Ureter (tissue), 1 donor: ENCODE data around the gene RHOB. TPM values are rescaled to one million over a fixed set of nuclear protein-coding genes. Genes with fewer than 3 reads are reported as not detected.

Experiments
- DNase-seq: peaks from one replicate; pipeline ENCODE4 v3.0.0-alpha.2; 2020; ENCODE audit warnings: low spot score
- total RNA-seq: library from RNA; stranded (reverse); gene quantifications from one replicate; pipeline ENCODE4 v1.2.4, GENCODE V29; 2023
- donor health status: DM: yes; HTN: yes; CAD: no.

Gene RHOB
- 304 TPM for total RNA-seq

DNA sequence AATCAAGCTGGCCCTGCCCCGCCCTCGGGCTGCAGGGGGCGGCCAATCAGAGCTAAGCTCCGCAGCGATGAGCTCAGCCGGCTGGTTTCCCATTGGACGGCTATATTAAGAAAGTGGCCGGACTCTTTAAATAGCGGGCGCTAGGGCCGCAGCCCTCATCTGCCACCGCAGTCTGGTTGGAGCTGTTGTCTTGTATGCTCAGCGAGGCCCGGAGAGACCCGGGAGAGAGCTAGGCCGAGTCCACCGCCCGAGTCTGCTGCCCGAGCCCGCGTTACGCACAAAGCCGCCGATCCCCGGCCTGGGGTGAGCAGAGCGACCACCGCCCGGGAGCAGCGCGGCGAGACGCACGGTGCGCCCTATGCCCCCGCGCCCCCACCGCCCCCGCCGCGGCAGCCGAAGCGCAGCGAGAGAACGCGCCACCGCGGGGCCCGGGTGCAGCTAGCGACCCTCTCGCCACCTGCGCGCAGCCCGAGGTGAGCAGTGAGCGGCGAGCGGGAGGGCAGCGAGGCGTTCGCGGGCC, at the start of gene RHOB:
Gene RHOB (plus strand): TSS at position 158 of the 520 bp plus-strand sequence. CDS start 392 bp downstream, outside the sequence.
- peak; percentile 98 for DNase-seq

DNA sequence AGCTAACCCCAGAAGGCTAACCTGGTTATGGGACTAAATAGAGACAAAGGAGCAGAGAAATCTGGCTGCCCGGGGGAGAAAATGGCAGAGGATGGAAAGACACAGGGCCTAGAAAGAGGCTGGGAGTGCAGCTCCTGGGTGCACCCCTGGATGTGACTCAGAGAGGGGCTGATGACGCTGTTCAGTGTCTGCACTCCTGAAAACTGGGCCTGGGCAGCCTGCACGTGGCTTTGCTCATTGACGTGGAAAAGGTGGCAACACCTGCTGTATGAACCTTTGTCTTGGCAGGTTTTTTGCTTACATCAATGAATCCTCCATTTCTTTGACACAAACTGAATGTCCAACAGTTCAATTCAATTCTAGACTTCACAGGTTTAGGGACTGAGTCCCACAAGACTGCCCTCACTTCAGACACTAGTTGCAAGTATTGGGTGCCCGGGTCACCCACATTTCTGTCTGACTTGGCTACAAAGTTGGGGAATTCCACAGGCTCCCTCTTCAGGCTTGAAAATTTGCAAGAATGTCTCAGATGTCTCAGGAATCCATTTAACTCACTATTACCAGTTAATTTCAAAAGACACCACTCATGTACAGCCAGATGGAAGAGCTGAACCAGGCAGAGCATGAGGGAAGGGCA, 48.9 kb upstream of the RHOB start:
- DNase-seq: no peak

DNA sequence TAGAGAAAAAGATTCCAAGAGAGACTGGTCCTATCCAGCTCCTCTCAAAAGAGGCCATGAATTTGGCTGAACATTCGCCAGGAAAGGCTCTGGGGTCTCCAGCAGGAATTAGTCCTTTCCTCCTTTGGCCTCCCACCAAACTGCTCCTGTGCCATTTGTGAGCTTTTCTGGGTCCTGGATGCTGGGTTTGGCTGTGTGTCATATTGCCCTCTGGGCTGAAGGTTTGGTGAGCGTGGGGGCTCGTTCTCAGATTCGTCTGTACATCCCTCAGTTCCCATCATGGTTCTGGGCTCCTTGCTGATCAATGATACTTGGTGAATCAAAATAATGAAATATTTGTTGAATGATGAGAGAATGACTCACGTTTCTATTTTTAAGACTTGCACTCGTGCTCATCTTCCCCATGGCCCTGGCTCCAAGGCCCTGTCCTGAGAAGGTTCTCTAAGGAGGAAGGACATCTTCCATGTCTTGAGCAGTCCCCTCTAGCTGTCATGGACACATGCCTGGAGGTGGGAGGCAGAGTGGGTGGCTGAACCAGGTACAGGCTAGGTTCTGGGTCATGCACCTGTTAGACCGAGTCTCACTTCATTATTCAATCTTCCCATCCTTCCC, 47.8 kb upstream of the RHOB start:
- DNase-seq: no peak

DNA sequence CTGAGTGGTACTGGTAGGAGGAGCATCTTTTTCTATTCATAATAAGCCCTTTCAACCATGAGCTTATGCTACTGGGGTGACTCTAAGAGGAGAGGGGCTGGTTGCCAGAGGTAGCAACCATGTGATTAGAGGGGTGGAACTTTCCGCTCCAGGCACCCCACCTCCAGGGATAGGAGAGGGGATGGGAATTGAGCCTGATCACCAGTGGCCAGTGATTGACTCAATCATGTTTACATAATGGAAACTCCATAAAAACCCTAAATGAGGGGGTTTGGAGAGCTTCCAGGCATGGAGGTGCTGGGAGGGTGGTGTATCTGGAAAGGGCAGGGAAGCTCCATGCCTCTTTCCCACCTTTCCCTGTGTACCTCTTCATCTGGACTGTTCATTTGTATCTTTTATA, 46.6 kb upstream of the RHOB start:
- no peak for DNase-seq

DNA sequence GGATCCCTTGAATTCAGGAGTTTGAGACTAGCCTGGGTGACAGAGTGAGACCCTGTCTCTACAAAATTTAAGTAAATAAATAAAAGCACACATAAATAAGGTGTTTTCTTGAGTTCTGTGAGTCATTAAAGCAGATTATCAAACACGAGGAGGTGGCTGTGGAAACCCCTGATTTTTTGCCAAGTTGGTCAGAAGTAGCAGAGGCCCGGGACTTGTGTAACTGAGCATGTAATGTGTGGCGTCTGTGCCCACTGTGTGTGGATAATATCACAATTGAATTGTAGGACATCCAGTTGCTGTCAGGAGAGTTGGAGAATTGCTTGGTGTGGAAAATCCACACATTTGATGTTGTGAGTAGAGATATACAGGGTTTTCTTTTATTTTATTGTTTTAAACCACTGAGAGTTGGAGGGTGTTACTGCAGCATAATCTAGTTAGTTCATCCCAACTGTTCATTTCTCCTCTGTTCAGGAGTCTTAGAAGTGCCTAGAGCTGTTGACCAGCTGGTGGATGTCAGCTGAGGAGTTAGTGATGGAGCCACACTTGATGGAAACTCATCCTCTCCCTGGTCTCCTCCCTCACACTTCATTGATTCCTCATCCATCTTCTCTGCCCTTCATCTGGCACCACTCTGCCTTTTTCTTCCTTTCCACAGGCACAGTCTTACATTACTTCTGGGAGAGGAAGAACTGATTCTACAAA, 45.9 kb upstream of the RHOB start:
- no peak for DNase-seq

DNA sequence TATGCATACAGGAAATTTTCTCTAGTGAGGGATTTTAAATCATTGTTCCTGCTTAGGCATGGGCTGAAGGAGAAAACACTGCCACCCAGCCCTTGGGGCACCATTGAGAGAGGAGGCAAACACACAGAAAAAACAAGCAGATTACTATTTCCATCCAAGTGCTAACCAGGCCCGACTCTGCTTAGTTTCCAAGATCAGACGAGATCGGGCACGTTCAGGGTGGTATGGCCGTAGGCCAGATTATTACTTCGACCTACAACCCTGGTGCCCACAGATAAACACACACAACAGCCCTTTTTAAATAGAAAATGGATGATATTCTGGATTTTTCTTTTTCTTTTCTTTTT, 45.4 kb upstream of the RHOB start:
- DNase-seq: no peak

DNA sequence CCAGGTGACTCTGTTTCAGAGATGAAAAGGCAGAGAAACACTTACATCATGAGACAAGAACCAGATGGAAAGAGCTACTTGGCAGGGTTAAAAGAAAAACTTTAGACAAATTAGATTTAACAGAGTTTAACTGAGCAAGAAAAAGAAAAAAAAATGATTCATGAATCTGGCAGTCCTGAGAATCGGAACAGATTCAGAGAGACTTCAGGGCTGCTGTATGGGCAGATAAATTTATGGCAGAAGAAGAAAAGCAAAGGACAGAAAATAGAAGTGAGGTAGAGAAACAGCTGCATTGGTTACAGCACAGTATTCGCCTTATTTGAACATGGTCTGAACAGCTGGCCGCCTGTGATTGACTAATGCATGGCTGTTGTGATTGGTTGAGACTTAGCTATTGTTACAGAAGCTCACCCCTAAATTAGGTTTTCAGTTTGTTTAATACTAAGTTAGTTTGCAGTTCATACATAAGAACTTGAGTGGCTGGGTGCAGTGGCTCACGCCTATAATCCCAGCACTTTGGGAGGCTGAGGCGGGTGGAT, 43.0 kb upstream of the RHOB start:
- no peak for DNase-seq

DNA sequence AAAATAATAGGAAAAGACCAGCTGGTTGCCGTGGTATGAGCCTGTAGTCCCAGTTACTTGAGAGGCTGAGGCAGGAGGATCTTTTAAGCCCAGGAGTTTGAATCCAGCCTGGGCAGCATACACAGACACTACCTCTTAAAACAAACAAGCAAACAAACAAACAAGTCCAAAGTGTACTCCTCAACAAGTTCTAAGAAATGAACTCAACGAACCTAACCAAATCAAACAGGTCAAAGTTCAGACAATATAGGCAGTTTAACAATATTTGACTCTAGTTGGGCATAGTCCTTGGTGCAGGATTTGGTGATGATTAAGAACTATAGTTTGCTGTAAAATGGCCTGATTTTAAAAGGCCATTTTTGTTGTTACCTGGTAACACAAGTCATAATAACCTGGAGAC, 41.9 kb upstream of the RHOB start:
- DNase-seq: no peak

DNA sequence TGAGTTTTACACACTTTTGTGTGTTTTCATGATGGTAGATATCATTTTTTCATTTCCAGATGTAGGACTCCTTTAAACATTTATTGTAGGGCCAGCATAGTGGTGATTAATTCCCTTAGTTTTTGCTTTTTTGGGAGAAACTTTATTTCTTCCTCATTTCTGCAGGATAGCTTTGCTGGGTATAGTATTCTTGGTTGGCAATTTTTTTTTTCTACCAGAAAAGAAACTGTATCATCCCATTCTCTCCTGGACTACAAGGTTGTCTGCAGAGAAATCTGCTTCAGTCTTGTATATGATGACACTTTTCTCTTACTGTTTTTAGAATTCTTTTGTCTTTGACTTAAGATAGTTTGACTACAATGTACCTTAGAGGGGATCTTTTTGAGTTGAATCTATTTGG, 37.8 kb upstream of the RHOB start:
- DNase-seq: no peak

DNA sequence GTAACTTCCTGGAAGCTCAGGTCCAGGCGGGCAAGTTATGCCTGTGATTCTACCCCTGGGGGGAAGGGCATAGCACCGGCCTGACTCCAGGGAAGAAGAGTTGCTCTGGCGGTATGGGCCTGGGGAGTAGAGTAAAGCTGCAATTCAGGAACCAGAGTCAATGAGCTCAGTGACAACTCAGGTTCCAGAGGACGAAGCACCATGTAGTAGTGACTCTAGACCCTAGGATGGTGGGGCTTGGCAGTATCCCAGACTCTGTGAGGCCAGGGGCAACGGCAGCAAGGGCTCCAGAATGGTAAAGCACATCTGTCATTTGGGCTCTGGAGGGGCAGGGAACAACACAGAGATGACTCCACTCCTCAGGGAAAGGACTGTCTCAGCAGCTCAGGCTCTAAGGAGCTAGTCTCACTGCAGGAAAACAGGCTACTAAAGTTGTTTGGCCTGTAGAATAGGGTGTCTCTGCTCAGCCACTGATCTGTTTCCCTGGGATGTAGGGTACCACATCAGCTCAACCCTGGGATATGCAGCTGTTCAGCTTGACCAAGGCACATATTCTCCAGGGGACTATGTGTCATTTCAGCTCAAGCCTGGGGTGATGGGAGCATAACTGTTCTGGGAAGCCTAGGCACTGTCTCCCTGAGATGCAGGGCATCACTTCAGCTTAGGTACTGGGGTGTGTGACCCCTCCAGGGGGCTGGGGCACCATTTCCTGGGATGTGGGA, 36.2 kb upstream of the RHOB start:
- peak; percentile 36 for DNase-seq

DNA sequence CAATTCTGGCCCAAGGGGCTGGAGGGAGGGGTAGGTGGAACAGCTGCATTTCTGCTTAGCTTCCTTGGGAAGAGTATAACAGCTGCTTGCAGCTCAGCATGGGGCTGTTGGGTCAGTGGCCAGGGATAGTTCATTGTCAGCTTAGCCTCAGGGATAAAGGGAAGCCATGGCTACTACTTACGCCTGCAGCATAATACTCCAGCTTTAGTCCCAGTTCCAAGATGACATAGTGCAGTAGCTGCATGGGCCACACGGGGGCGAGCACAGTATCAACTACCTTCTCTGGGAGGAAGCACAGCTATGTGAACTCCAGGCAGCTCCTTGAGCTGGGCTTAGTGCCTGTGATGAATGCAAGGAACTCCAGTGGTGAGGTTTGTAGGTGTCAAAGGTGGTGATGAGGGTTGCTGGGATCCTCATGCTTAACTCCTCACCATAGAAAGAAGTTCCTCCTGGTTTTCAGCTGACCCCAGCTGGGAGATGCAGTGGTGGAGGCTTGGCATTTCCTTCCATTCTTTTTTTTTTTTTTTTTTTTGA, 35.4 kb upstream of the RHOB start:
- DNase-seq: peak; percentile 84

DNA sequence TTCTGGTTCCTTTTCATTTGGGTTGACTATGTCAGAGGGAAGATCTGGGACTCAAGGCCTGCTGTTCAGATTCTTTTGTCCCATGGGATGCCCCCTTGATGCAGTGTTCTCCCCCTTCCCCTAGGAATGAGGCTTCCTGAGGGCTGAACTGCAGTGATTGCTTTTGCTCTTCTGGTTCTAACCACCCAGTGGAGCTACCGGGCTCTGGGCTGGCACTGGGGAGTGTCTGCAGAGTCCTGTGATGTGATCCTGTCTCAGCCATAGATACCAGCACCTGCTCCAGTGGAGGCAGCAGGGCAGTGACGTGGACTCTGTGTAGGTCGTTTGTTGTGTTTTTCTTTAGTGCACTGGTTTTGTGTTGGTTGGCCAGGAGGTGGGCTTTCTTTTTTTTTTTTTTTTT, 32.1 kb upstream of the RHOB start:
- DNase-seq: peak; percentile 29

DNA sequence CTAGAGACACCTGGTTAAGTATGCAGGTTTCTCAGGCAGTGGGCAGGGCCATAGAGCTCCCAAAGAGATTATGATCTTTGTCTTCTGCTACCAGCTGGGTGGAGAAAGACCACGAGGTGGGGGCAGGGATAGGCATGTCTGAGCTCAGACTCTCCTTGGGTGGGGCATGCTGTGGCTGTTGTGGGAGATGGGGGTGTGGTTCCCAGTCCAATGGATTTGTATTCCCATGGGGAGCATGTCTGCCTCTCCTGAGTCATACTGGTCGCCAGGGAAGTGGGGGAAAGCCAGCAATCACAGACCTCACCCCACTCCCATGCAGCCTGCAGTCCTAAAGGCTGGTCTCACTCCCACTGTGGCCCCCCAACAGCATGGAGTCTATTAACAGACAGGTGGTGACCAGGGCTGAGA, 31.4 kb upstream of the RHOB start:
- peak; percentile 42 for DNase-seq

DNA sequence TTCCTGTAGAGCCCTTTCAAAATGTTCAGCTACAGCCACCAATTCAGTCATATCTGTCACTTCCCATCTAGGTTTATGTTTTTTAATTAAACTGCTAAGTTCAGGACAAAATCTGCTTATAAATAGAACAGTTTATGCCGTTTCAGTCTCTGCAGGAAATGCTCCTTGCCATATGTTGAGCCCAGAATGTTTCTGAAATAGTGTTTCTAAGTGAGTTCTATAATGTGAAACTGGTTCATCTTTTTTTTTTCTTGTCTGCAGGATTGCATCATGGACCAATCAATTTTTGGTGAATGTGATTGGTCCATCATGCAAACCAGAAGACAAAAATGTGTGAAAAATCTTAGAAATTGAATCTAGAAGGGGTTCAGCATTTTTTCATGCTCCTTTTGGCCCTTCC, 30.2 kb upstream of the RHOB start:
- DNase-seq: no peak

DNA sequence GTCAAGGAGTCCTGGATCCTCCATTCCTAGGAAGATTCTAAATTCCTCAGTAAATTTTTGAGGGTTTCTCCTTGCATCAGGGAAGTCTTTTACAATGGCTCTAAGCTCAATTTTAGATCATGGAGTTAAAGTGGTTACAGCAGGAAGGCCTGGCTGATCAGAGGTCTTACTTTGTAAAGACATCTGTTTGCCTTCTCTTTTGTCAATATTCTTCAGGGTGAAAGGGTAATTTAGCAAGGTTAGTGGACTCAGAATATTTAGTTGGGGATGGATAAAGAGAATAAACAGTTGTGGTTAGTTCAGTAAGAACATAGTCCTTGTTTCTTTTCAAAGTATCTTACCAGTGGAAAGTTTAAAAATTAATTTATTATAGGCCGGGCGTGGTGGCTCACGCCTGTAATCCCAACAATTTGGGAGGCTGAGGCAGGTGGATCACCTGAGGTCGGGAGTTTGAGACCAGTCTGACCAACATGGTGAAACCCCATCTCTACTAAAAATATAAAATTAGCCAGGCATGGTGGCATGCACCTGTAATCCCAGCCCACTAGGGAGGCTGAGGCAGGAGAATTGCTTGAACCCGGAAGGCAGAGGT, 29.5 kb upstream of the RHOB start:
- DNase-seq: peak; percentile 18

DNA sequence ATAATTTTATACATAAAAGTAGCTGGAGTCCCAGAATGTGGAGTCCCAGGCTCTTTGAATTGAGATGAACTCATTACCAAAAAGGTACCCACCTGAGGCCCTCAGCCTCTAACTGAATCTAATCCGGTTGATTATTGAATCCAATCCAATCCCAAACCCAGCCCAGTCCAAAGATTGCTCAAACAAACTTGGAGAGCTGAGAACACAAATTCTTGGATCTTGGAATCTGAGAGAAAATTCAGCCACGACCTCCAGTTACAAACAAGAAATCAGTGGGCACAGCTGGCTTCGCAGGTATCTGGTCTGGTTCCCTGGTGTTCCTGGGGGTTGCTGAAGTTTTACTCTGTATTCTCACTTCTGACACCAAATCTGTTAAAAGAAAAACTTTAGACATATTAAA, 28.4 kb upstream of the RHOB start:
- DNase-seq: no peak

DNA sequence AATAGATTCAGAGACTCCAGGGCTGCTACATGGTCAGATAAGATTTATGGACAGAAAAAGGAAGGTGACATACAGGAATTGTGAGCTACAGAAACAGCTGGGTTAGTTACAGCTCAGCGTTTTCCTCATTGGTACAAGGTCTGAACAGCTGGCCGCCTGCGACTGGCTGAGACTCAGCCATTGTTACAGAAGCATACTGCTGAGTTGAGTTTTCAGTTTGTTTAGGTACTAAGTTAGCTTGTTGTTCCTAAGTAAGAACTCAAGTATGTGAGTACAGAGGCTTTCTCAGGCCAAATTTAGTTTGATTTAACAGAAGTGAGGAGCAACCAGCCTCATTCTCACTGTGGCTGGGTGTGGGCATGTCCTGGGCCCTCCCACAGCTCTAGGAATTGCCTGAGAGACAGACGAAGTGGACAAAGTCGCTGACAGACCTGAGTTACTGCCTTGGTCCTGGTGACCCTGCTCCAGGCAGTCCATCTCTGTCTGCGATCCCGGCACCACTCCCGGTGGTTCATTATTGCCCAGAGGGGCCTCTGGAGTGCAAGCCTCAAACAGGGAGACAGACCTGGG, 27.8 kb upstream of the RHOB start:
- peak; percentile 46 for DNase-seq

DNA sequence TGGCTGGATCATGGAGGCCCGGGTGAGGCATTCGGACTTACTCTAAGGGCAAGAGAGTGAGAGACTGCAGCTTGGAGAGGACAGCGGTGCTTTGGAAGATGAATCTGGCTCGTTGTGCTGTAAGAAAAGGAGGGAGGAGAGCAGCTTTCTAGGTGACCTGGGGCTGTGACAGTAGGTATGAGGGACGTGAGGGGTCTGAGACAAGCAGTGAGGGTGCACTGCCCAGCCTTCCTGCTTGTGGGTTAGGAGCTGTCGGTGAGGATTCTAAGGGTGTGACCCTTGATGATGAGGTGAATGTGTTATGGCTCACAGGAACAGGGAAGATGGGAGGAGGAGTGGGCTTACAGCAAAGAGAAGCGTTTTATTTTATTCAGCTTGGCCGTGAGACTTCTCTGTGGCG, 27.1 kb upstream of the RHOB start:
- DNase-seq: peak; percentile 29

DNA sequence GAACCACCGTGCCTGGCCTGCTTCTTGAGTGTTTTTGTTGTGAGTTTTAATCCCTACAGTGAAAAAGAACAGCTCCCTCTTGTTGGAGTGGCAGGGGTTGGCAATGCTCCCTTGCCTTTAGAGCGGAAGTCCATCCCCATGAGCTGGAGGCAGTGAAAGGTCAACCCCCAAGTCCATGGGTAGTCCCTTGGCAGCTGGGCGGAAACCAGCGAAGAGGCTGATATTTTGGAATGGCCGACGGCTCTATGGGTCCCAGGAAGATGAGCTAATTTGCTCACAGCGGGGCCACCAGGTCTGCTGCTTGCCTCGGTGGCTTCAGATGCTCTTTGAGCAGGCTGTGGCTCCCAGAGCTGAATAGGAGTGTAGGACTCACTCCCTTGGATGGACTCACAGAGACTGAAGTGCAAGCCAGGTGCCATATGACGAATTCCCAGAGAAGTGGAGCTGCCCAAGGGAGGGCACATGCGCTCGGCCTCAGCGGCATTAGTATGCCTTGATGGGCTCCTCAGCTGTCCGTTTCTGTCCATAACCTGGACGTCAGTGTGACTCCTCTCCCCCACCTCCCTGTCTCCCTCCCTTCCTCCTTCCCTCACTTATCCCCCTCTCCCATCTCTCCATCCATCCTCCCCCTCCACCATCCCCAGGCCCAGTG, 25.4 kb upstream of the RHOB start:
- peak; percentile 42 for DNase-seq

DNA sequence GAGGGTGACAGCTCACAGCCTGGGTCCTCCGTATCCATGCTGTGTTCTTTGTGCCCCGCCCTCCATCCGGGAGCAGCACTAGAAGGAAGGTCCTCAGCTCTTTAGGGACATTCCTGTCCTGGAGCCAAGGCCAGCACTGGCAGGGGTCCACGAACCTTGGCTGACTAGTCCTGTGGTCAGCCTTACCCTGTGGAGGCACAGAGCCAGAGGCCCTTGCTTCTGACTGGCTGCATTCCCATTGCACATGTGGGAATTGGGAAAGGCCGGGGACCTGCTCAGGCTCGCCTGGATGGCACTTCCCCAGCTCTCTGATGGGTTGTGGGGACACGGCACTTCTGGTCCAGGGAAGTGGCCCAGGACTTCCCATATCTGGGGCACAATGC, 24.9 kb upstream of the RHOB start:
- DNase-seq: peak; percentile 95
